H54 (cell line): ENCODE measurements around the gene OR51V1.
"Not testable (repeated sequence)": the region's sequence is repeated elsewhere in the genome, so short reads cannot be mapped to it uniquely, and the experiment has no call there.

ENCODE experiments used
- DNase-seq: peaks from one replicate; pipeline ENCODE4 v3.0.0; 2011; ENCODE audit warnings: low spot score, mixed read lengths; ENCODE audit not compliant: insufficient read length
- FAIRE-seq: peaks from 3 replicates; lab custom pipeline; 2011; peaks lifted over from hg19 to GRCh38; lab: Jason Lieb, UNC
- POLR2A ChIP-seq: IDR thresholded peaks from 2 replicates; pipeline ENCODE4 v1.6.1; 2011; ENCODE audit warnings: low read depth, mild to moderate bottlenecking, low read length

Gene OR51V1

GRCh38 chr11:5174934-5175333 is 25.5 kb downstream of the OR51V1 start:
- no peak for DNase-seq
- no peak for FAIRE-seq
- no peak for TF ChIP-seq POLR2A

GRCh38 chr11:5171856-5172255 is 28.6 kb downstream of the OR51V1 start:
- DNase-seq (no peak), FAIRE-seq (no peak)

GRCh38 chr11:5165898-5166297 is 34.6 kb downstream of the OR51V1 start:
- not testable (repeated sequence) for FAIRE-seq

More at GRCh38 chr11:5171856-5172255, 28.6 kb downstream of the OR51V1 start:
- no peak for TF ChIP-seq POLR2A

GRCh38 chr11:5164807-5165206 is 35.7 kb downstream of the OR51V1 start:
- not testable (repeated sequence) for FAIRE-seq, DNase-seq

More at GRCh38 chr11:5165898-5166297, 34.6 kb downstream of the OR51V1 start:
- DNase-seq, result not testable (repeated sequence)

- FAIRE-seq, DNase-seq: not testable (repeated sequence)
These were observed 39.4 kb downstream of the OR51V1 start for GRCh38 chr11:5161045-5161444.

GRCh38 chr11:5160217-5160616 is 40.3 kb downstream of the OR51V1 start:
- not testable (repeated sequence) for DNase-seq

GRCh38 chr11:5159806-5160205 is 40.7 kb downstream of the OR51V1 start:
- TF ChIP-seq POLR2A, result no peak
- FAIRE-seq (no peak), DNase-seq (no peak)

More at GRCh38 chr11:5160217-5160616, 40.3 kb downstream of the OR51V1 start:
- FAIRE-seq, result not testable (repeated sequence)

- no peak for DNase-seq
- FAIRE-seq, result no peak
- no peak for TF ChIP-seq POLR2A
These were observed 45.8 kb downstream of the OR51V1 start, which contains the start of gene OR52A1 for GRCh38 chr11:5154657-5155056. Gene OR52A1 (minus strand): TSS chr11:5154757. CDS start chr11:5152369, 2,388 bp downstream.

- DNase-seq (no peak), FAIRE-seq (no peak)
- TF ChIP-seq POLR2A, result no peak
These were observed 46.7 kb downstream of the OR51V1 start for GRCh38 chr11:5153574-5154431.

GRCh38 chr11:5151713-5152153 is 48.7 kb downstream of the OR51V1 start:
- no peak for TF ChIP-seq POLR2A
- peak; percentile 38 for FAIRE-seq
- no peak for DNase-seq
